ENCODE data around the gene DIP2C.
A peak's percentile ranks its signal among the peaks of the same experiment; 100 is the strongest.

DIP2C gene

GRCh38 chr10:690372-691161 lies 1.1 kb upstream of the DIP2C start:
- peak overlapping the region; percentile 88 for H3K27ac ChIP-seq
- no peak for DNase-seq (ENCODE audit: low spot score)
- ChIA-PET POLR2A (ENCODE audit: low non-redundant PET) (no interaction called here), CTCF (no interaction called here)
- TF ChIP-seq CTCF (conservative IDR thresholded peaks at IDR 0.05; ENCODE audit: low read depth) = no peak

DNA sequence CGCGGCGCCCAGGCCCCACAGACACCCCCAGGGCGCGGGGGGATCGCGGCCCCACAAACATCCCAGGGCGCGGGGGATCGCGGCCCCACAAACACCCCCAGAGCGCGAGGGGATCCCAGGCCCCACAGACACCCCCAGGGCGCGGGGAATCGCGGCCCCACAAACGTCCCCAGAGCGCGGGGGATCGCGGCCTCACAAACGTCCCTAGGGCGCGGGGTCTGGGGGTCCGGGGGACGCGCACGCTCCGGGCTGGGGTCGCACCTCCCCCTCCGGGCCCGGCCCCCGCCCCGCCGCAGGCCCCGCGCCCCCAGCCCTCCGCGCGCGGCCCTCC lies 382 bp downstream of the DIP2C start:
- no peak for DNase-seq (ENCODE audit: low spot score)
- peak overlapping the region; percentile 88 for H3K27ac ChIP-seq

DNA sequence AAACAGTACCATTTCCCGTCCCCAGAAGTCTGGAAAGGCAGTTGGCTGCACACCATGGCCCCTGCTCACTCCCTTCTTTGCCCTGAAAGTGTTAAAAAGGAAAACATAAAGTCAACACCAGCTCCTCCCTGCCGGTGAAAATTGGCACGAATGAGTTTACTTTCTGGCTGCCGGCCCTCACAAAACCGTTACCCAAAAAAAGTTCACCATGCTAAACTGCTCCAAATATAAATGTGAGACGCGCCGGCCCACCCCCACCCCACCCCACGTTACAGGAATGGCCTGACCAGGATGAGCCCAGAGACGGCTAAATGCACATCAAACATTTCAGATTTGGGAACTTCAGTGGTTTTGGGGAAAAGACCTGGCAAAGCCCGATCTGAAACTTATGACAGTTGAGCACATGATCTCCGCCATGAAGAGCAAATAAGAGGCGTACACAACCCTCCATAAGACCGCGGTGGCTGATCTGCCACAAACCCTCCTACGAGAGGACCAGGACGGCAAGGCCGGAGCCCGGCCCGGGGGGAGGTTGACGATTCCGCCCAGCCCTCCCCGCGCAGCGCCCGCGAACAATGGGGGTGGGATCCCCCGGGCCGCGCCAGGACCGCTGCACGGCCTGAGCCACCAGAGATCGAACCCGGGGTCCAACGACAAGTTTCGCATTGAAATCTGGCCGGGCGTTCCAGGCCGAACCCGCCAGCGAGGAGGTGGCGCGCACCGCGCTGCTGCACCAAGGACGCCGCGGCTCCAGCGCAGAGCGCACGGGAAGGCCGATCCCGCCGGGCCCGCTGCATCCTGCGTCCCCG lies 952 bp downstream of the DIP2C start:
- H3K27ac ChIP-seq = peak overlapping the region; percentile 88
- TF ChIP-seq CTCF (conservative IDR thresholded peaks at IDR 0.05; ENCODE audit: low read depth) = no peak
- ChIA-PET CTCF (interaction anchor here (0.6 kb wide), 1 partner anchor 203 kb away, joined by 4 read pairs; no protein-coding TSS in a partner anchor), POLR2A (ENCODE audit: low non-redundant PET) (no interaction called here)
- DNase-seq (ENCODE audit: low spot score) = no peak

More for the DNA sequence above, 382 bp downstream of the DIP2C start:
- POLR2A ChIA-PET (ENCODE audit: low non-redundant PET) = no interaction called here
- CTCF ChIA-PET = no interaction called here
- TF ChIP-seq CTCF (conservative IDR thresholded peaks at IDR 0.05; ENCODE audit: low read depth) = no peak

DNA sequence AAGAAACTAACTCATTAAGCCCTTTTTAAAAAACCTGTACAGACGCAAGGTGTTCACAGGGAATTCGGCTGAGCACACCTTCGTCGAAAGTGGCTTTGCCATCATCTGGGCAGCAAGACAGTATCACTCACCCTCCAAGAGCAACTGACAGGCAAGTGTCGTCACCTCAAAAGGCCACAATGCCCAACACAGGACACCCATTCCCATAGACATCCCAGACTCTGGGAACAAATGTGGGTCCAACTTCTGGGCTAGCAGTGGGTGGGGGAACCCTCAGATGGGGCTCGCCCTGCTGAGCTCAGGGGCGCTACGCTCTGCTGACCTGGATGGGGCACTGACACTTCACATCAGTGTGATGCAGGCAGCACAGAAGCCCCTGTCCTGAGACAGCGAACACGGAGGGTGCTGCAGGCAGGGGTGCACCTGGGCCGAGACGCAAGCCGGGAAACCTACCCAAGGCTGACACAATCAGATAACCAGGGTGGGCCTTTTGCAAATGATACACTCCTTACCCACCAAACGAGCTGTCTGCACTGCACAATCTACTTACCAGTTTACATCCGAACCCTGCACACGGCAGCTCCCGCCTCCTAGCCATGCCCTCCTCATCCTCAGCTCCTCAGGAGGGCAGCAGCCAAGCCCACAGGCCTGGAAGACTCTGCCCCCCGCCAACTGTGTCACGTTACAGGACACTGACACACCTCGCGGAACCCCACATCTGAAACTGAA lies 1.7 kb downstream of the DIP2C start:
- TF ChIP-seq CTCF (conservative IDR thresholded peaks at IDR 0.05; ENCODE audit: low read depth) = no peak
- no peak for DNase-seq (ENCODE audit: low spot score)
- ChIA-PET CTCF (interaction anchor here (0.6 kb wide), 1 partner anchor 202 kb away, joined by 4 read pairs; no protein-coding TSS in a partner anchor), POLR2A (ENCODE audit: low non-redundant PET) (no interaction called here)
- H3K27ac ChIP-seq = peak overlapping the region; percentile 88

- ChIA-PET CTCF (no interaction called here), POLR2A (ENCODE audit: low non-redundant PET) (no interaction called here)
- H3K27ac ChIP-seq = no peak overlapping the region
- no peak for DNase-seq (ENCODE audit: low spot score)
- no peak for TF ChIP-seq CTCF (conservative IDR thresholded peaks at IDR 0.05; ENCODE audit: low read depth)
Observed at GRCh38 chr10:686155-686931, 3.1 kb downstream of the DIP2C start.

DNA sequence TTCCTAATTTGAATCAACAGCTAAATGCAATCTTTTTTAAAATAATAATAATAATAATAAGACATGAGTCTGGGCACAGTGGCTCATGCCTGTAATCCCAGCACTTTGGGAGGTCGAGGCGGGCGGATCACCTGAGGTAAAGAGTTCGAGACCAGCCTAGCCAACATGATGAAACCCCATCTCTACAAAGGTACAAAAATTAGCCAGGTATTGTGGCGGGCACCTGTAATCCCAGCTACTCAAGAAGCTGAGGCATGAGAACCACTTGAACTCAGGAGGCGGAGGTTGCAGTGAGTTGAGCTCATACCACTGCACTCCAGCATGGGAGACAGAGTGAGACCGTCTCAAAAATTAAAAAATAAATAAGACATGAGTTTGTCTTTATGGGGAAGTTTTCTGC lies 3.9 kb downstream of the DIP2C start:
- no peak for TF ChIP-seq CTCF (conservative IDR thresholded peaks at IDR 0.05; ENCODE audit: low read depth)
- CTCF ChIA-PET = interaction anchor here (0.6 kb wide), 1 partner anchor 55 kb away, joined by 3 read pairs; no protein-coding TSS in a partner anchor
- POLR2A ChIA-PET (ENCODE audit: low non-redundant PET) = no interaction called here
- DNase-seq (ENCODE audit: low spot score) = no peak
- H3K27ac ChIP-seq = no peak overlapping the region
